GM12892 (cell line): Measurements from ENCODE around the gene NCOR1.

Experiments used
- POLR2A ChIP-seq: IDR thresholded peaks from 2 replicates; pipeline ENCODE4 v1.6.1; 2011; ENCODE audit warnings: low read depth, low read length, control low read depth
- POLR2AphosphoS5 ChIP-seq: IDR thresholded peaks from 2 replicates; pipeline ENCODE4 v1.6.1; 2011; ENCODE audit warnings: low read depth, low read length, control low read depth
- TAF1 ChIP-seq: IDR thresholded peaks from 2 replicates; pipeline ENCODE4 v1.6.1; 2011; ENCODE audit warnings: low read depth, mild to moderate bottlenecking, control low read depth, low read length, borderline replicate concordance

DNA sequence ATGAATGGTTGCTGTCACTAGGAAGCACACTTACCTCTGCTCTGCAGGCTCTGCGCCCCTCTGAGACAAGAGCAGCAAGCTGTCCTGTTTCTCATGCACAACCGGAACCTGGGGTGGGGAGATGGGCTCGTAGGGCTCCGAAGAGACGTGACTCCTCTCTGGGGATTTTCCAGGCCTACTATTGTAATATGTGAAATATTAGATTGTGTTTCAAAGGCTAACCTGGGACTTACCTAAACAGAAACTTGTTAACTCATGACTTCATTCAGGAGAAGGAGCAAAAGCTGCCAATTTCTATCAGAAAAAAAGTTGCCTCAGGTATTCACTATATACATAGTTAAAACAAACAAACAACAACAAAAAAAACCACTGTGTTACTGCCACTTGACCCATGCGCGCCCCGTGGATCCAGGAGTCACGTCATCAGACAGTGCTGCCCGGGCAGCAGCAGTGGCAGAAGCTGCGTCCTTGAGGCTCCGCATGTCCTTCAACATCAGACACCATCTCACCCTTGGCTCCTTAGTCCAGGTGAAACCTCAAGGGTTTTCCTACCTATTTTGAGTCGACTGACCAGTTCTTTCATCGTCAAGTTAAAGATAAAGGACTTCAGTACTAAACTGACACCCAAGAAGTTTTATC is 166.4 kb downstream of the NCOR1 start:
- no peak for TF ChIP-seq POLR2A
- TF ChIP-seq POLR2AphosphoS5 = no peak
- no peak for TF ChIP-seq TAF1
